CD4-positive, alpha-beta T cell treated with Interleukin-6 for 4 hours (primary cell): ENCODE measurements around the gene ZNF644.
"Not testable (repeated sequence)": the region's sequence is repeated elsewhere in the genome, so short reads cannot be mapped to it uniquely, and the experiment has no call there.

Experiments used
- DNase-seq: peaks from one replicate; pipeline ENCODE4 v3.0.0-alpha.2; 2020; ENCODE audit warnings: mixed read lengths

The ZNF644 gene

DNA sequence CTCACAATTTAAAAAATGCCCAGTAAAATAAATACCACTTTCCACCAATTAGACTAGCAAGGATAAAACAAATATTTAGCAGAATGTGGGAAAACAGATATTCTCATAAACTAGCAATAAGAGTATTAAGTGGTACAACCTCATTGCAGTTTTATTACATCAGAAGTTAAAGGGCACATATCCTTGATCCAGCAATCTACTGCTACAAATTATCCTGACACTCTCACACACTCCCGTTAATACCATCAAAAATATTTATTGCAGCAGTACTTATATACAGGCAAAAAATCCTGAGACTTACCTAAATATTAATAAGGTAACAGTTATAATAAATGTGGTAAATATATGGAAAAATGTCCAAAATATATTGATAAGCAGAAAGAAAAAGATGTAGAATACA, 44.3 kb downstream of the ZNF644 start:
- no peak for DNase-seq

- no peak for DNase-seq
Observed at GRCh38 chr1:90973897-90974798, 47.7 kb downstream of the ZNF644 start.

DNA sequence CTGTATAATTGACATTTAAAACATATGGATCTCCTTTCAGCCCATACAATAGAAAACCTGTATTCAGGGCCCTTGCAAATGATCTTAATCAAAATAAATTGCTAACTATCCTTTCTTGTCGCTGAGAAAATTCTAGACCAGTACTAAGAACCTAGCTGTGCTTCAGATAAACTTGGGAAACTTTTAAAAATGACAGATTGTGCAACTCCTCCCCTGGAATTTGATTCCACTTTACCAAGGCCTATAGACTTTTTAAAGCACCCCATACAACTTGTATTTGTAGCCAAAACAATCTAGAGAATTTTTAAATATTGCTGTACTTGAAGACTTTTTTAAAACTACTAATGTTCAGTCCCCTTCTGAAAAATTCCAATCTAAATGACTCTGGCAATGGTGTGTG, 51.6 kb downstream of the ZNF644 start:
- DNase-seq, result no peak

DNA sequence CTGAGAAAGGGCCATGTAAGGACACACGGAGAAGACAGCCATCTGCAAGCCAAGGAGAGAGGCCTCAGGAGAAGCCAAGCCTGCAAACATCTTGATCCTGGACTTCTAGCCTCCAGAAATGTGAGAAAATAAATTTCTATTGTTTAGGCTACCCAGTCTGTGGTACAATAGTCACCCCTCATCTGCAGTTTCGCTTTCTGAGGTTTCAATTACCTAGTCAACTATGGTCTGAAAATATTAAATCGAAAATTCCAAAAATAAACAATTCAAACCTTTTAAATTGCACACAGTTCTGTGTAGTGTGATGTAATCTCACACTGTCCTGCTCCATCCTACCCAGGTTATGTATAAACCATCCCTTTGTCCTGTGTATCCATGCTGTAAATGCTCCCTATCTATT, 52.6 kb downstream of the ZNF644 start:
- DNase-seq, result no peak

GRCh38 chr1:90964444-90965035, 57.3 kb downstream of the ZNF644 start:
- no peak for DNase-seq

DNA sequence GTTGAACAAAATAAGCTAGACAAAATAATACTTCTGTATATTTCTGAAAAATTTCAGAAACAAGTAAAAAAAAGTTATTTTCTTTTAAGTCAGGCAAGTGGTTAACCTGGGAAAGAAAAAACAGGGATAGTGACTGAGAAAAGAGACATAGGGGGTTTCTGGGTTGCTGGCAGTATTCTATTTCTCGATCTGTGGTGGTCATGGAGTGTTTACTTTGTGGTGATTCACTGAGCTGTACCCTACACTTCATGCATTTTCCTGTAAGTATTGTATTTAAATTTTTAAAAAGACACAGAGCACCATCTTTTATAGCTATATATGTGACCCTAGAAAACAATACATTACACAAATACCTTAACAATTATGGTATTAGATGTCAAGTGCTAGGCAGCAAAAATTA, 58.2 kb downstream of the ZNF644 start:
- DNase-seq, result no peak

DNA sequence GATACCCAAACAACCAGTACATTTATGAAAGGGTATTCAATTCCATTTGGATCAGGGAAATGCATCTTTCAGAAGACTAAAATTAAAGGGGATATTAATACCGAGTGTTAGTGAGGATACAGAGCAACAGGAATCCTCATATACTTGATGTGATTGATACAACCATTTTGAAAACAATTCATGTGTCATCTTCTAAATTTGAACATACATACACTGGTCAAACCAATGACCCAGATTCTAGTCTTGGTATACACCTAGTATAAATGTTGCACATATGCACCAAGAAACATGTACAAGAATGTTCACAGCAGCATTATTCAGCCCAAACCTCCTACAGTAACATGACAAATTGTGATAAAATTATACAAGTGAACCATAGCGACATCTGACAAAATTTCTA, 58.6 kb downstream of the ZNF644 start:
- no peak for DNase-seq

DNA sequence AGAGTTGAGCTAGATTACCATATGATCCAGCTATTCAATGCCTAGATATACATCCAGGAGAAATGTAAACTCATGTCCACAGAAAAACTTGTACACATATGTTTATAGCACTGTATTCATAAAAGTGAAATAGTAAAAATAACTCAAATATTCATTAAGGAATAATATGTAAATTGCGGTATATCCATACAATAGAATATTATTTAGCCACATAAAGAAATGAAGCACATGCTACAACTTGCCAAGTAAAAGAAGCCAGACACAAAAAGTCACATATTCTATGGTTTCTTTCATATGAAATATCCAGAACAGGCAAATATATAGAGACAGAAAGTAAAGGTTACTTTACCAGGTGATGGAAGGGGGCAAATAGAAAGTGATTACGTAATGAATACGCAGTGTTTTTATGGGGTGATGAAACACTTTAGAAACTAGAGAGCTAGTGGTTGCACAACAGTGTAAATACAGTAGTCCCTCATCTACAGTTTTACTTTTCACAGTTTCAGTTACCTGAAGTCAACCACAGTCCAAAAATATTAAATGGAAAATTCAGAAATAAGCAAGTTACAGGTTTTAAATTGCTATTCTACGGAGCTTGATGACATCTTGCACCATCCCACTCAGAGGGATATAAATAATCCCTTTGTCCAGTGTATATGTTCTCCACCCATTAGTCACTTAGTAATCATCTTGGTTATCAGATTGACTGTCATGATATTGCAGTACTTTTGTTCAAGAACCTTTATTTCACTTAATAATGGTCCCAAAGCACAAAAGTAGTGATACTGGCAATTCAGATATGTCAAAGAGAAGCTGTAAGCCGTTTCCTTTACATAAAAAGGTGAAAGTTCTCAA, 62.3 kb downstream of the ZNF644 start:
- no peak for DNase-seq

DNA sequence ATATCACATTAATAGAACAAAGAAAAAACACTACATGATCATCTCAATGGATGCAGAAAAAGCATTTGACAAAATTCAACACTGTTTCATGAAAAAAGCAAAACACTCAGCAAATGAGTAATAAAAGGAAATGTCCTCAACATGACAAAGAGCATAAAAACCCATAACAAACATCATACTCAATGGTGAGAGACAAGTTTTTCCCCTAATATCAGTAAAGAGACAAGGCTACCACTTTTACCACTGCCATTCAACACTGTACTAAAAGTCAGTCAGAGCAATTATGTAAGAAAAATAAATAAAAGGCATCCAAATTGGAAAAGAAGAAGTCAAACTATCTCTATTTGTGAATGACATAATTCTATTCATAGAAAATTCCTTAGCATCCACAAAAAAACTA, 64.3 kb downstream of the ZNF644 start:
- no peak for DNase-seq

DNA sequence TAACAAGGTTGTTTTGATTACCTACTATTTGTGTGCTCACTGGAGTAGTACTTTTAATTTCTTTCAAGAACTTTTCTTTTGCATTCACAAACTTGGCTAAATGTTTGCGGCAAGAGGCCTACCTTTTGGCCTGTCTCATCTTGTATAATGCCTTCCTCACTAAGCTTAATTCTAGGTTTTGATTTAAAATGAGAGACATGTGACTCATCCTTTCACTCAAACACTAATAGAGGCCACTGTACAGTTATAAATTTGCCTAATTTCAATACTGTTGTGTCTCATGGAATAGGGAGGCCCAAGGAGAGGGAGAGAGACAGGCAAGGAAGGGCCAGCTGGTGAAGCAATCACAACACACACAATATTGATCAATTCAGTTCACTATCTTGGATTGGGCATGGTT, 66.1 kb downstream of the ZNF644 start:
- no peak for DNase-seq

GRCh38 chr1:90952906-90953305, 68.9 kb downstream of the ZNF644 start:
- no peak for DNase-seq

GRCh38 chr1:90951009-90951408, 70.8 kb downstream of the ZNF644 start:
- no peak for DNase-seq

- DNase-seq, result no peak
Observed at GRCh38 chr1:90948301-90948700, 73.5 kb downstream of the ZNF644 start.

DNA sequence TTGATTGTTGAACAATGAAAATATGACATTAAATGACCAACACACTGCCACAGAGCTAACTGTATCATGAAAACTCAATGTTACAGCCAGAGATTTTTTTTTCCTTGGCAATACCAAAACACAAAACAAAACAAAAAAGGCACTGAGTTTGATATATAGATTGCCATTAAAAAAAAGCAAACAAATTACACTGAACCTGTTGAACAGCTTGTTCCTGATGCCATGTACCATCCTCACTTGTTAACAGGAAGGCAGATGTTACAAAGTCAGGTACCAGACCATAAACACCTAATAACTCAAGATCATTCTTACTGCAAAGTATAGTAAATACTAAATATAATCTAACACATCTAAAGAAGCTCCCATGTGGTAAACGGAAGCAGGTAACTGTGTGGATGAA, 75.2 kb downstream of the ZNF644 start:
- DNase-seq, result no peak

- no peak for DNase-seq
Observed at GRCh38 chr1:90945287-90945686, 76.5 kb downstream of the ZNF644 start.

- no peak for DNase-seq
Observed at GRCh38 chr1:90943966-90944365, 77.9 kb downstream of the ZNF644 start.

- no peak for DNase-seq
Observed at GRCh38 chr1:90940746-90941145, 81.1 kb downstream of the ZNF644 start.

GRCh38 chr1:90936731-90937130, 85.1 kb downstream of the ZNF644 start:
- no peak for DNase-seq

DNA sequence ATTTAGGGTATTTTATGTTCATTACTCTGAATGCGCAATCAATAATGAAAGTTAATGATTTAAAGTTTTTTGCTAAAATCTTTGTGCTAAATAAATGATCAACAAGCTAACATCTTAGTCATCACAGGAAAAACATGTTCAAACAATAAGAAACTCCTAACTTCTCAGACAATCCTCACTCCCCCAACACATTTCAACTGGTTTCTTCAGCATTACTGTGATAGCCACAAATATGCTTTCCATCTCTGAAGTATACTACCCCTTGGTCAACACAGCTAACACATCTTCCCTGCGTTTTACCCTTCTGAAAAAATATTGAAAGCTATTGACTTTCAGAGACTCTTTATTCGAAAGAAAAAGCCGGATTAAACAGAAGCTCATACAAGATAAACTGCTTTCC, 85.8 kb downstream of the ZNF644 start:
- DNase-seq, result no peak

DNA sequence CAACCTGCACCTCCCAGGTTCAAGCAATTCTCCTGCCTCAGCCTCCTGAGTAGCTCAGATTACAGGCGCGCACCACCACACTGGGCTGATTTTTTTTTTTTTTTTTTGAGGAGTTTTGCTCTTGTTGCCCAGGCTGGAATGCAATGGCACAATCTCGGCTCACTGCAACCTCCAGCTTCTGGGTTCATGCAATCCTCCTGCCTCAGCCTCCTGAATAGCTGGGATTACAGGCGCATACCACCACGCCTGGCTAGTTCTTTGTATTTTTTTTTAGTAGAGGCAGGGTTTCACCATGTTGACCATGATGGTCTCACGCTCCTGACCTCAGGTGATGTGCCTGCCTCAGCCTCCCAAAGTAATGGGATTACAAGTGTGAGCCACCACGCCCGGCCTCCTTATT, 93.6 kb downstream of the ZNF644 start:
- not testable (repeated sequence) for DNase-seq

DNA sequence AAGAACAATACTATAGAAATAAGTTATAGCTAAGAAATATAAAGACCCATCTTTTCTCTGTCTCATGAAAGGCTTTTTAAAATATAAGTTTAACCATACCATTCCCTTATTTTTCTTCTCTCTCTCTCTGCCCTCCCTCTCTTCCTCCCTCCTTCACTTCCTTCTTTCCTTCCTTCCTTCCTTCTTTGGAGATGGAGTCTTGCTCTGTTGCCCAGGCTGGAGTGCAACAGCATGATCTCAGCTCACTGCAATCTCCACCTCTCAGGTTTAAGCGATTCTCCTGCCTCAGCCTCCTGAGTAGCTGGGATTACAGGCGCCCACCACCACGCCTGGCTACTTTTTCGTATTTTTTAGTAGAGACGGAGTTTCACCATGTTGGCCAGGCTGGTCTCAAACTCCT, 94.2 kb downstream of the ZNF644 start:
- DNase-seq, result not testable (repeated sequence)

- DNase-seq, result no peak
Observed at GRCh38 chr1:90926971-90927370, 94.9 kb downstream of the ZNF644 start.
